Hypothalamus (tissue), 51 donors: ENCODE results near the gene TCP1.
"Not testable (repeated sequence)": the region's sequence is repeated elsewhere in the genome, so short reads cannot be mapped to it uniquely, and the experiment has no call there.

Source experiments
- DNase-seq, 51 donors: peaks; one replicate each; lab custom pipeline; 2025; lab: John Stamatoyannopoulos, UW

Gene TCP1

GRCh38 chr6:159746759-159747158, 42.6 kb downstream of the TCP1 start:
- DNase-seq, result no peak

GRCh38 chr6:159745081-159745480, 44.3 kb downstream of the TCP1 start:
- no peak for DNase-seq

GRCh38 chr6:159742165-159742564, 47.2 kb downstream of the TCP1 start:
- DNase-seq, result no peak

GRCh38 chr6:159739341-159739740, 50.1 kb downstream of the TCP1 start:
- DNase-seq, result no peak

GRCh38 chr6:159736908-159737307, 52.5 kb downstream of the TCP1 start:
- DNase-seq, result no peak

GRCh38 chr6:159733395-159733794, 56.0 kb downstream of the TCP1 start:
- DNase-seq, result not testable (repeated sequence)

GRCh38 chr6:159732550-159732949, 56.9 kb downstream of the TCP1 start:
- not testable (repeated sequence) for DNase-seq

- no peak for DNase-seq
Measured at GRCh38 chr6:159730332-159730676, 59.1 kb downstream of the TCP1 start.

GRCh38 chr6:159729598-159730331, 59.6 kb downstream of the TCP1 start:
- no peak for DNase-seq

- DNase-seq, result no peak
Measured at GRCh38 chr6:159728531-159728964, 60.9 kb downstream of the TCP1 start.
